SK-N-SH (cell line): ENCODE results near the gene ABI1. TPM values are rescaled to one million over a fixed set of nuclear protein-coding genes. Genes with fewer than 3 reads are reported as not detected.

Experiments used
- CTCF ChIA-PET: fragments of 300-600, 350-600 bp; formaldehyde crosslinking; extraction: SDS; loops from one replicate; lab custom pipeline; 2021; lab: Yijun Ruan, JAX
- POLR2A ChIA-PET: fragments of 350-600 bp; sonication (Branson Sonifier 250); formaldehyde crosslinking; extraction: SDS; loops from one replicate; lab custom pipeline; 2020; ENCODE audit warnings: antibody characterized with exemption, inconsistent platforms; lab: Yijun Ruan, JAX
- DNase-seq: peaks from one replicate; pipeline ENCODE4 v3.0.0; 2012
- H2AFZ ChIP-seq: fragments of 200-600 bp; sonication (generic); 2 replicates; pipeline ENCODE4 v1.8.1; 2016; ENCODE audit warnings: antibody characterized with exemption, mild to moderate bottlenecking, low read depth
- H3F3A ChIP-seq: fragments of 200-600 bp; sonication (generic); replicated peaks from 2 replicates; pipeline ENCODE3; 2016; ENCODE audit warnings: antibody characterized with exemption, mild to moderate bottlenecking; ENCODE audit not compliant: insufficient read depth
- H3K27ac ChIP-seq, 2 experiments: fragments of 200-500 bp in 1 of 2; fragments of 200-600 bp in 1 of 2; sonication (Bioruptor generic) in 1 of 2; sonication (generic), shearing (Covaris generic) in 1 of 2; 2 replicates each; pipeline versions ENCODE4 v1.5.1 to v1.6.1; 2014 to 2016; ENCODE audit warnings: low read depth in 2 of 2, inconsistent platforms in 1 of 2, low read length in 1 of 2, mild to moderate bottlenecking in 1 of 2, mixed read lengths in 1 of 2
- H3K27me3 ChIP-seq: fragments of 200-600 bp; sonication (generic), shearing (Covaris generic); 2 replicates; pipeline ENCODE4 v1.6.1; 2016; ENCODE audit warnings: mixed run types; ENCODE audit not compliant: insufficient read depth
- H3K36me3 ChIP-seq, 2 experiments: fragments of 200-500 bp in 1 of 2; fragments of 200-600 bp in 1 of 2; sonication (Bioruptor generic) in 1 of 2; sonication (generic) in 1 of 2; replicated peaks in 1 of 2; 2 replicates each; pipeline versions ENCODE3 to v1.5.1; 2014 to 2016; ENCODE audit warnings: low read length in 1 of 2, mild to moderate bottlenecking in 1 of 2; ENCODE audit not compliant: insufficient read depth in 2 of 2, control insufficient read depth in 1 of 2
- H3K4me1 ChIP-seq, 2 experiments: fragments of 200-500 bp in 1 of 2; fragments of 200-600 bp in 1 of 2; sonication (Bioruptor generic) in 1 of 2; sonication (generic), shearing (Covaris generic) in 1 of 2; 2 replicates each; pipeline versions ENCODE4 v1.5.1 to v1.6.1; 2014 to 2016; ENCODE audit warnings: low read depth in 1 of 2, low read length in 1 of 2, mixed run types in 1 of 2; ENCODE audit not compliant: insufficient read depth in 2 of 2, control insufficient read depth in 1 of 2
- H3K4me2 ChIP-seq: fragments of 200-600 bp; sonication (generic), shearing (Covaris generic); 2 replicates; pipeline ENCODE4 v1.6.1; 2017; ENCODE audit warnings: mixed run types
- H3K4me3 ChIP-seq, 2 experiments: fragments of 200-500 bp in 1 of 2; fragments of 200-600 bp in 1 of 2; sonication (Bioruptor generic) in 1 of 2; sonication (generic), shearing (Covaris generic) in 1 of 2; 2 replicates each; pipeline versions ENCODE4 v1.5.1 to v1.8.1; 2014 to 2016; ENCODE audit warnings: low read depth in 2 of 2, inconsistent platforms in 1 of 2, low read length in 1 of 2, mild to moderate bottlenecking in 1 of 2, mixed read lengths in 1 of 2, moderate library complexity in 1 of 2
- H3K79me2 ChIP-seq: fragments of 200-600 bp; sonication (generic); 2 replicates; pipeline ENCODE4 v1.8.1; 2017; ENCODE audit warnings: mild to moderate bottlenecking; ENCODE audit not compliant: insufficient read depth
- H3K9ac ChIP-seq: fragments of 200-600 bp; sonication (generic); 2 replicates; pipeline ENCODE4 v1.6.1; 2017; ENCODE audit warnings: mixed run types
- H3K9me2 ChIP-seq: fragments of 200-600 bp; sonication (generic); 2 replicates; pipeline ENCODE4 v1.6.1; 2017; ENCODE audit warnings: mixed run types
- H3K9me3 ChIP-seq: fragments of 200-600 bp; sonication (generic); 2 replicates; pipeline ENCODE4 v1.6.1; 2017; ENCODE audit warnings: mixed run types, mild to moderate bottlenecking, moderate library complexity
- H4K20me1 ChIP-seq: fragments of 200-600 bp; sonication (generic); 2 replicates; pipeline ENCODE4 v1.6.1; 2017; ENCODE audit warnings: mild to moderate bottlenecking, mixed run types; ENCODE audit not compliant: insufficient read depth
- FOXJ3 ChIP-seq: sonication (generic); formaldehyde crosslinking; IDR thresholded peaks from 2 replicates; pipeline ENCODE4 v1.5.1; 2020; ENCODE audit warnings: mild to moderate bottlenecking, missing genetic modification reagents
- GABPA ChIP-seq: IDR thresholded peaks from 2 replicates; pipeline ENCODE4 v1.4.0; 2012; ENCODE audit warnings: low read depth, mild to moderate bottlenecking
- JUND ChIP-seq: IDR thresholded peaks from 2 replicates; pipeline ENCODE4 v1.4.0; 2012
- MXI1 ChIP-seq: IDR thresholded peaks from 2 replicates; pipeline ENCODE4 v1.6.1; 2012; ENCODE audit warnings: mild to moderate bottlenecking, low read depth, low read length, improper control_type of control experiment
- POLR2AphosphoS5 ChIP-seq: IDR thresholded peaks from 2 replicates; pipeline ENCODE4 v1.6.1; 2012; ENCODE audit warnings: low read depth, low read length
- RCOR1 ChIP-seq: fragments of 150-350 bp; IDR thresholded peaks from 2 replicates; pipeline ENCODE4 v1.6.1; 2017; ENCODE audit warnings: antibody characterized with exemption, low read length
- RFX5 ChIP-seq: IDR thresholded peaks from 2 replicates; pipeline ENCODE4 v1.6.1; 2012; ENCODE audit warnings: mild to moderate bottlenecking, improper control_type of control experiment, low read length
- SIN3A ChIP-seq: IDR thresholded peaks from 2 replicates; pipeline ENCODE4 v1.6.1; 2012; ENCODE audit warnings: low read depth, mild to moderate bottlenecking, low read length, moderate library complexity, borderline replicate concordance
- TAF1 ChIP-seq: IDR thresholded peaks from 2 replicates; pipeline ENCODE4 v1.6.1; 2012; ENCODE audit warnings: low read depth, mild to moderate bottlenecking, low read length, moderate library complexity, borderline replicate concordance
- TCF12 ChIP-seq: IDR thresholded peaks from 2 replicates; pipeline ENCODE4 v1.4.0; 2012
- TEAD4 ChIP-seq: IDR thresholded peaks from 2 replicates; pipeline ENCODE4 v1.4.0; 2012; ENCODE audit warnings: mild to moderate bottlenecking, borderline replicate concordance; ENCODE audit not compliant: insufficient read depth
- USF1 ChIP-seq: IDR thresholded peaks from 2 replicates; pipeline ENCODE4 v1.4.0; 2012; ENCODE audit warnings: low read depth, borderline replicate concordance
- WGBS: methylation state at CpG from one replicate; pipeline ENCODE4 v1.1.6; 2017; ENCODE audit warnings: low lambda C conversion rate; 5-methylcytosine and 5-hydroxymethylcytosine counted together
- polyA plus RNA-seq, 3 experiments: library from polyadenylated mRNA; depleted of rRNA; stranded (reverse); fragments of >200 nt; gene quantifications; 2 replicates each; pipeline ENCODE4 v1.2.3, GENCODE V29; 2012
- TF ChIP-seq, protein P1 (sequence below): fragments of 150-350 bp; IDR thresholded peaks from 2 replicates; pipeline ENCODE4 v1.6.1; 2016; ENCODE audit warnings: mild to moderate bottlenecking, low read depth, low read length
- TF ChIP-seq, protein P2 (sequence below): fragments of 200-600 bp; sonication (generic); IDR thresholded peaks from 2 replicates; pipeline ENCODE4 v1.6.1; 2017; ENCODE audit warnings: antibody characterized with exemption, mild to moderate bottlenecking, moderate library complexity

ABI1 gene
- polyA plus RNA-seq, 1 of the 3 experiments (the other 2 are of a cell fraction), result 36.7 TPM

DNA sequence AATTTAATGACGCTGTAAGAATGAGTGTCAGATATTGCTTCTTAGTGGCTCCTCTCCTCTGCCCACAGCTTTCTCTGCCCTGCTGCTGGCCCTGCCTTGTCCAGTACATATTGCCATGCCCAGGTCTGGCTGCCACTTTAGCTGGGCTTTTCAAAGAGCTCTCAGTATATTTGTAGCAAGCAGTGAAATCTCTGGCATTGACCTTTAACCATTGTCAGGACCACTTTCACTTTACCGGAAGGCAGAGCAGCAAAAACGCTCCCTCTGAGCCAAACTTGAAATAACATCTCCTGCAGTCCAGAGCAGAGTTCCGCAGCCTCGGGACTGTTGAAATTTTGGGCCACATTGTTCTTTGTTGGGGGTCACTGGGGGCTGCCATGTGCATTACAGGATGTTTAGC lies 149.4 kb downstream of the ABI1 start (continued):
- TF ChIP-seq FOXJ3 (CRISPR knock-in tag) (no peak), GABPA (no peak), RFX5 (no peak), POLR2AphosphoS5 (no peak), MXI1 (no peak), TAF1 (no peak)

DNA sequence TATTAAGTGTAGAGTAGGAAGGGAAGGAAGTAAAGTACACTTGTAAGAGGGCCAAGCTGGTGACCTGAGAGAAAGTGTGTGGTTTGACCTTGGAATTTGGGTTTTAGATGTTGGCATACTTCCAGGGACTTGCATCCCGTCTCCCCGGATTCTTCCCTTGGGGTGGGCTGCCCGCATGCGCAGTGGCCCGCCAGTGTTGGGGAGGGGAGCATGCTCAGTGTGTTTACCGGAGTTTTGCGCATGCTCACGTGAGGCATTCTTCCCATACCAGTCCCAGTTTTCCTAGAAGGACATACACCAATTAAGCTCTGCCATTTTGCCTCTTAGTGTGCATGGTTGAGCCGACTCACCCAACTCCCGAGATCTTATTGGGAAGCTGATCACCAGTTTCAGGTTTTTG lies 153.8 kb downstream of the ABI1 start:
- ChIA-PET CTCF (interaction anchor here (1.0 to 1.8 kb wide), 4 partner anchors 9 to 175 kb away, joined by 3 to 5 read pairs (median 3); no protein-coding TSS in a partner anchor), POLR2A (interaction anchor here (1.0 kb wide), 1 partner anchor 447 kb away, joined by 3 read pairs; the partner anchor contains the start of gene YME1L1)
- H3K27me3 ChIP-seq, result no peaks in the 10 kb centered on the region
- H3K27ac ChIP-seq, result no peak overlapping the region
- no peak overlapping the region for H3K9ac ChIP-seq
- DNase-seq, result no peak
- H3K4me1 ChIP-seq, result no peaks in the 10 kb centered on the region
- H3K9me2 ChIP-seq, result no peaks in the 10 kb centered on the region
- TF ChIP-seq SIN3A (no peak), FOXJ3 (CRISPR knock-in tag) (no peak), TCF12 (no peak), RCOR1 (no peak), USF1 (no peak), JUND (no peak), TEAD4 (no peak), TAF1 (no peak), POLR2AphosphoS5 (no peak)
- TF ChIP-seq, protein P1, sequence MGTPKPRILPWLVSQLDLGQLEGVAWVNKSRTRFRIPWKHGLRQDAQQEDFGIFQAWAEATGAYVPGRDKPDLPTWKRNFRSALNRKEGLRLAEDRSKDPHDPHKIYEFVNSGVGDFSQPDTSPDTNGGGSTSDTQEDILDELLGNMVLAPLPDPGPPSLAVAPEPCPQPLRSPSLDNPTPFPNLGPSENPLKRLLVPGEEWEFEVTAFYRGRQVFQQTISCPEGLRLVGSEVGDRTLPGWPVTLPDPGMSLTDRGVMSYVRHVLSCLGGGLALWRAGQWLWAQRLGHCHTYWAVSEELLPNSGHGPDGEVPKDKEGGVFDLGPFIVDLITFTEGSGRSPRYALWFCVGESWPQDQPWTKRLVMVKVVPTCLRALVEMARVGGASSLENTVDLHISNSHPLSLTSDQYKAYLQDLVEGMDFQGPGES, result no peak
- TF ChIP-seq, protein P2, sequence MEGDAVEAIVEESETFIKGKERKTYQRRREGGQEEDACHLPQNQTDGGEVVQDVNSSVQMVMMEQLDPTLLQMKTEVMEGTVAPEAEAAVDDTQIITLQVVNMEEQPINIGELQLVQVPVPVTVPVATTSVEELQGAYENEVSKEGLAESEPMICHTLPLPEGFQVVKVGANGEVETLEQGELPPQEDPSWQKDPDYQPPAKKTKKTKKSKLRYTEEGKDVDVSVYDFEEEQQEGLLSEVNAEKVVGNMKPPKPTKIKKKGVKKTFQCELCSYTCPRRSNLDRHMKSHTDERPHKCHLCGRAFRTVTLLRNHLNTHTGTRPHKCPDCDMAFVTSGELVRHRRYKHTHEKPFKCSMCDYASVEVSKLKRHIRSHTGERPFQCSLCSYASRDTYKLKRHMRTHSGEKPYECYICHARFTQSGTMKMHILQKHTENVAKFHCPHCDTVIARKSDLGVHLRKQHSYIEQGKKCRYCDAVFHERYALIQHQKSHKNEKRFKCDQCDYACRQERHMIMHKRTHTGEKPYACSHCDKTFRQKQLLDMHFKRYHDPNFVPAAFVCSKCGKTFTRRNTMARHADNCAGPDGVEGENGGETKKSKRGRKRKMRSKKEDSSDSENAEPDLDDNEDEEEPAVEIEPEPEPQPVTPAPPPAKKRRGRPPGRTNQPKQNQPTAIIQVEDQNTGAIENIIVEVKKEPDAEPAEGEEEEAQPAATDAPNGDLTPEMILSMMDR, result no peak
- no peaks in the 10 kb centered on the region for H3F3A ChIP-seq
- WGBS, result 84% methylated on average over 10 of the region's 10 CpGs
- no peak overlapping the region for H3K4me2 ChIP-seq
- no peaks in the 10 kb centered on the region for H4K20me1 ChIP-seq
- H2AFZ ChIP-seq, result no peak overlapping the region
- H3K79me2 ChIP-seq, result peaks cover 20% of the 10 kb centered on the region; the same call in 1 of the 2 replicates
- H3K9me3 ChIP-seq, result no peaks in the 10 kb centered on the region
- H3K36me3 ChIP-seq, result peaks cover 2 to 28% of the 10 kb centered on the region in 2 experiments
- H3K4me3 ChIP-seq, result no peak overlapping the region
